Stimulated activated naive CD8-positive, alpha-beta T cell treated with anti-CD3 and anti-CD28 coated beads, Interleukin-15, Interleukin-2, amounts not matched to agents 100 U/mL and 50 U/mL, for 24 hours (primary cell): ENCODE measurements around the gene HPCAL4.

Experiments used
- ATAC-seq: fragments of 150-1000 bp; cut with Tn5 transposase; one replicate; pipeline ENCODE4 v1.10.0; 2021
- DNase-seq: peaks from one replicate; pipeline ENCODE4 v3.0.0; 2021

Gene HPCAL4

DNA sequence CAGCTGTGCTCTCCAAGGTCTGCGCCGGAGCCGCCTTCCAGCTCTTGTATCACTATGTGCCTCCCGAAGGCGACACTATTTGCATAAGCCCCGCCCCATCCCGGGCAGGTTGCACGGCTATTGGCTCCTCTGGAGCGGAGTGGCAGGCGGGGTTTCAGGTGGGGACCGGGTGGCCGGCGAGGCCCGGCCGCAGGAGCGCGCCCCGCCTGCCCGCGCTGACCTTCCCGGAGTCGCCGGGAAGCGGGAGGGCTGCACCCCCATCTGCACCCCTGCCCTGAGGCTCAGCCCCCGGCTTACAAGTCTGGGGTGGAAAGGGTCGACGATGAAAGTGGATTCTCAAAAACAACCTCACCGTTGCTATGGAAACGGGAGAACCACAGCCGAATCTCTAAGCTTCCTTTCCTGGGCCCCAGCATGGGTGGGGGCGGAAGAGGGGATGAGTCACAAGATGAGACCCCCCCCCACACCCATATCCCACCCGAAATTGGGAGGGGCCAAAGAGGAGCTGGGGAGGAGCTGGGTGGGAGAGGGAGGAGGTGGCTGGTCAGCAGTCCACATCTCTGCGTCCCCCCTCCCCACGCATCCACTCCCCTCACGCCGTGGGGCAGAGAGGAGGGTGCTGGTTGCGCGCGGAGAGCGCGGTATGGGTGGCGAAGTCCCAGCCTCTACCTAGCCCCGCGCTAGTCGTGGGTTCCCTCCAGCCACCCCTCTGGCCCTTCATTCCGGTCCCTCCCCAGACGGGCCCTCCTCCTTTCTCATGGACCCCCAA is at the start of gene HPCAL4:
HPCAL4 (minus strand) TSS at position 51 of the 769 bp plus-strand sequence. CDS start 6,830 bp downstream, outside the sequence.
- peak; percentile 93 for ATAC-seq
- DNase-seq, result peak; percentile 91

DNA sequence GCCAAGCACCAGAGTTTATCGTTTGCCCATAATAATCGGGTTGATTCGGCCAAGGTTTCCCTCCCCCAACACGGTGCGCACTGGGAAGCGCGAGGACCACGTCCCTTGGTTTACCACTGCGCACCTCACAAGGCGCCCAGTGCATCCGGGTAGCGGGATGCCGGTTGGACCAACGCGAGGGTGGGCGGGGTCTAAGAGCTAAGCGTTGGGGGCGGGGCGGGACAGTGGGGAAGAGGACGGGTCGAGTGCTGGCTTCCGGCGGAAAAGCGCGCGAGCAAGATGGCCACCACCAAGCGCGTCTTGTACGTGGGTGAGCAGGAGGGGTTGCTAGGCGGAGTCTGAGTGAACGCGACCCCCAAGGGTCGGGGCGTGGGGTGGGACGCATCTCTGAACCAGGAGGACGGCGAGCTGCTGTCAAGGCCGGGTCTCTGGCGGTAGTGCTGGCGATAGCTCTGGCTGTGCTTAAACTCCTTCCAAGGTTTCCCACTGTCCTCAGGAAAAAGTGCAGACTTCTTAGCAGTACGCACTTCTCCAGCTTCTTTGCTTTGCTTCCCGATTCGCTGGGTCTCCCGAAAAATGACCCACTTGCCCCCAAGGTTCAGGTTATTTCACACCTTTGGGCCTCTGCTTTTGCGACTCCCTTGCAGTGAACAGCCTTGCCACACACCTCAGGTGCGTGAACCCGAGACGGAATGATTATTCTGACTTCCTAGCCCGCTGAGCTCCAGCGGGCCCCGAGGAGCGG is 47.6 kb upstream of the HPCAL4 start, which contains the start of gene PPIE:
PPIE (plus strand) TSS at position 261 of the 745 bp plus-strand sequence; CDS start at position 280, 19 bp downstream.
- ATAC-seq, result peak; percentile 100
- peak; percentile 99 for DNase-seq

DNA sequence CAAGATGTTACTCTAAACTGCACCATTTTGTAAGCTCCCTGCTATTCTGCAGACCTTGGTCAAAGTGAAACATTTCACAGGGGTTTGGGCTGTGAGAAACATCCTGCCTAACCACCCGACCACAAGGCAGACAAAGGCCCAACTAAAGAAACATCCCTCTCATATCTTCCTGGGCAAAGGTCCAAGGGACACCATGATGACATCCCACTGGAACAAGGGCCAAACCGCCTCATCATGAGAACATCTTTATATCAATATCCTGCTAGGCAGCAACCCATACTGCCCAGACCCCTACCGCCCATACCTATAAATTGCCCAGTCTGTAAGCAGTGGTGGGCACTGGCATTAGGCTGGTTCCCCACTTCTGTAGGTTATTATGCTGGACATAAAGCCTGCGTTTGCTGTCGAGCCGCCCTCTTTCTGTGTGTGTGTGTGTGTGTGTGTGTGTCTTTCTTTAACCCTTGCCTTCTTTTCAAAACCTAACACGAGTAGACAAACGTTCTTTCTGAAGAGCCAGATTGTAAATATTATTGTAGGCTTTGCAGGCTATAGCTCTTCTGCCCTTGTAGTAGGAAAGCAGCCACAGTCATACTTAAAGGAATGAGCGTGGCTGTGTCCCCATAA is 46.4 kb upstream of the HPCAL4 start:
- ATAC-seq, result no peak
- DNase-seq, result no peak

DNA sequence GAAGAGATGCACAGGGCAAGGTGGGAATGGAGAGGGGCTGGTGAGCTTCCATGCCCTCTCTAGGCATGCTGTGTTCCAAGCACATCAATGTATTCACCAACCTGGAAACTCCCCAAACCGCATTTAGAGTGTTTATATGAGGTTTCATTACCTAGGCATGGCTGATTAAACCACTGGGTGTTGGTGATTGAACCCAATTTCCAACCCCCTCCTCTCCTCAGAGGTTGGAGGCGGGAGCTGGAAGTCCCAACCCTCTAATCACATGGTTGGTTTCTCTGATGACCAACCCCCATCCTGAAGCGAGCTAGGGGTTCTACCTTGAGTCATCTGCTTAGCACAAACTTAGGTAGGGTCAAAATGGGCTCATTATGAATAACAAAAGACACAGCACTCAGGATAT is 44.5 kb upstream of the HPCAL4 start:
- peak; percentile 34 for ATAC-seq
- DNase-seq, result no peak

GRCh38 chr1:39733161-39733560 is 41.9 kb upstream of the HPCAL4 start:
- peak; percentile 39 for ATAC-seq

GRCh38 chr1:39732730-39733129 is 41.5 kb upstream of the HPCAL4 start:
- DNase-seq (no peak), ATAC-seq (no peak)

More at GRCh38 chr1:39733161-39733560, 41.9 kb upstream of the HPCAL4 start:
- DNase-seq, result no peak

DNA sequence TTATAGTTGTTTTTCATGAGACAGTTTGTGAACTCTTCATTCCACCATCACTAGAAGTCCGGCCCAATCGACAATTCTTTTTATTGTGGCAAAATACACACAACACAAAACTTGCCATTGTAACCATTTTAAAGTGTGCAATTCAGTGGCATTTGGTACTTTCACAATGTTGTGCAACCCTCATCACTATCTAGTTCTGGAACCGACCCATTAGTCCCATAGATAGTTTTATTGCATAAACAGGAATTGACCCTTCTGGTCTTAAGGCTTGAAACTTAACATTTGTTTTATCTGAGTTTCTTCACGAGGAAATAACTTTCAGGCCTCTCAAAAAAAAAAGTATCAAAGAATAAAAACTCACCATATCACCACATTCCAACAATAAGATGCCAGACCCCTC is 38.6 kb upstream of the HPCAL4 start:
- DNase-seq (no peak), ATAC-seq (no peak)

DNA sequence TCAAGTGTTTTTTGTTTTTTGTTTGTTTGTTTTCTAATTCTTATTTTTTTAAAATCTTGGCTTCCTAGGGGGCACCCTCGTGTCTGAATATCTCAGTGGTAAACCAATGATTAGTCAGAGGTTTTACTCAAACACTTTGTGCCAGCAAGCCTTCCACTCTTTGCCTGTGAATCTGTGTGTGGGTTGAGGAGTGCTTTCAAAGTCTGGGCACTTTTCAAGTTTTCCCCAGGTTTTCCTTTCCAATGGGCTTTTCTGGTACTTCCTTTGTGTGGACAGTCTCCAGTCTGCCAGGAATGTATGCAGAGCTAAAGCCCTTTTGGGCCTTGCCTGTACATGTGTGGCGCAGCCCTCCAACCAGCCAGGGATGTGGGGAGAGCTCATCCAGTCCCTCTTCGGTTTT is 37.8 kb upstream of the HPCAL4 start:
- no peak for DNase-seq
- peak; percentile 59 for ATAC-seq

DNA sequence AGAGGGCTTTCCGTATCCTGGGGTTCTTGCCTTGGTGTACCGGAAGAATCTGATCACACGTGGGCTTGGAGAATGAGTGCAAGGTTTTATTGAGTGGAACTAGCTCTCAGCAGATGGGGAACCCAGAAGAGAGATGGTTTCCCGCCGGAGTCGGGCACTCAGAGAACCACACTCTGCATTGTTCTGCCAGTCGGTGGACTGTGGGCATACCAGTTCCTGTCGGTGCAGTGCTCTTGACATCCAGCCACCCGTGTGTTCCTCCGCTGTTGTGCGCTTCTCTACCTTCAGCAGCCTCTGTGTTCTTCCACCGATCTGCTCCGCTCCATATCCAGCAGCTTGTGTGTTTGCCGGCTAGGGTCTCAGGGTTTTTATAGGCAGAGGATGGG is 36.7 kb upstream of the HPCAL4 start:
- DNase-seq, result no peak
- no peak for ATAC-seq

DNA sequence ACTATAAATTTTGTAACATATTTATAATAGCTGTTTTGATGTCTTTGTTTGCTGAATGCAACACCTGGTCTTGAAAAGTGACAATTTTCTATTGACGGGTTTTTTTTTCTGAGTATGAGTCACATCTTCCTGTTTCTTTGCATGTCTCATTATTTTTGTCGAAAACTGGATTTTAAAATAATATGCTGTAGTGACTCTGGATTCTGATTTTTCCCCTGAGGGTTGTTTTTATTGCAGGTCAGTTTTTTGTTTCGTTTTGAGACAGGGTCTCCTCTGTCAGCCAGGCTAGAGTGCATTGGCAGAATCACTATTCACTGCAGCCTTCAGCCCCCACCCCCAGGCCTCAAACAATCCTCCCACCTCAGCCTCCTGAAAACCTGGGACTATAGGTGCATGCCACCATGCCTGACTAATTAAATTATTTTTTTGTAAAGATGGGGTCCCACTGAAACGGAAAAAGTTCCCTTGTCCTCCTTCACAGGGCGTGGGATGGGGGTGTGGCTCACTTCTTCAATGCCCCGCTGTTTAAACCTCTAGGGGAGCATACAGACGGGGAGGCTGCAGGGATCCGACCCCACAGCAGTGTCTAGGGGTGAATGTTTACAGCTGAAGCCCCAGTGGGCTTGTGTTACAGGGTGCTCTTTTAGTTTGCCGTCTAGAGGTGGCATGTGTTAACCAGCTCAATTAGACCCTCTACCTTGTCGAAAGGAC is 36.1 kb upstream of the HPCAL4 start:
- ATAC-seq (no peak), DNase-seq (no peak)

GRCh38 chr1:39726600-39726999 is 35.4 kb upstream of the HPCAL4 start:
- DNase-seq, result no peak

DNA sequence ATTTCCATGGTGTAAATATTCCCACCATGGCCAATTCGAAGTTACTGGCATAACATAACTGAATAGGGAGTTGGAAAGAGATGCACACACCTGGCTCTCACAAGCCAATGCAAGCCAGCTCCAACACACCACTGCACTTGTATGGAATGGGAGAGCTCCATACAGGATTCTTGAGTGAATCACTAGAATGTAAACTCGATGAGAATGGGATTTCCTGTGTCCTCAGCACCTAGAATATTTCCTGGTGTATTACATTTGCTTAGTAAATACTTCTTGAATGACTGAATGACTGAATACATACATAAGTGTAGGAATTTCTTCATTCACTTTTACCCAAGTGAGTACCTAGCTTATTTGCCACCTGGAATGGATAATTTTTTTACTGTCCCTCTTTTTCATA is 31.3 kb upstream of the HPCAL4 start:
- no peak for DNase-seq
- ATAC-seq, result no peak

More at GRCh38 chr1:39726600-39726999, 35.4 kb upstream of the HPCAL4 start:
- no peak for ATAC-seq

GRCh38 chr1:39721664-39722063 is 30.4 kb upstream of the HPCAL4 start:
- DNase-seq (no peak), ATAC-seq (no peak)

DNA sequence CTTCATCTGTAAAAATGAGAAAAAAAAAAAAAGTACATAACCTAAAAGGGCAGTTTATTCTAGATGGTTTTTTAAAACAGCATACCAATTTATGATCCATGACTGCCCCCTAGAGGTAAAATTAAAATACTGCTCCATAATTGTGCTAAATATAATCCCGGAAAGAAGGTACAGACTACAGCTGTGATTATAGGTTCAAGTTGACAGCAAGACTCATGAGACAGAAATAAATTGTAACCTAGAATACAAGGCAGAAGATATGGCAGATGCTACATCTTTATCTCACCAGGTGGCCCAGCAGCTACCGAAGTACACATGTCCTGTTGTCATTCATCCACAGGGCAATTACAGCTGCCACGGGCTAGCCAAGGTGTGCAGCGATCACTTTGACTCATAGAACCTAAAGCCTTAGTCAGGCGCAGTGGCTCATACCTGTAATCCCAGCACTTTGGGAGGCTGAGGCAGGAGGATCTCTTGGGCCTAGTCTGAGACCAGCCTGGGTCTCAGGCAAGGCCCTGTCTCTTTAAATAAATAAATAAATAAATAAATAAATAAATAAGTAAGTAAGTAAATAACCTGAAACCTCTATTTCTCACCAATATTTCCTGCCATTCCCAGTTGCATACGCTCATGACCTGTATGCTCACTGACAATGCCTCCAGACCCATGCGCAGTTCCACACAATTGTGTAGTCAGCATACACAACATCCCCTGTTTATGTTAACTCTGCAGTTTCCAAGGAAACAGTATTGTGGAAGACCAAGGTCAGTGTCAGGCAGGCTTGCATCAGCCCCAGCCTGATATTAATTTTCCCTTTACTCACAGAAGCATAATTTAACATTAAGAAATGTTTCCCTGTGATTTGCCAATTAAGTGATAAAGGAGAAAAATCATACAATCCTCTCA is 29.1 kb upstream of the HPCAL4 start:
- DNase-seq (no peak), ATAC-seq (peak; percentile 55)

DNA sequence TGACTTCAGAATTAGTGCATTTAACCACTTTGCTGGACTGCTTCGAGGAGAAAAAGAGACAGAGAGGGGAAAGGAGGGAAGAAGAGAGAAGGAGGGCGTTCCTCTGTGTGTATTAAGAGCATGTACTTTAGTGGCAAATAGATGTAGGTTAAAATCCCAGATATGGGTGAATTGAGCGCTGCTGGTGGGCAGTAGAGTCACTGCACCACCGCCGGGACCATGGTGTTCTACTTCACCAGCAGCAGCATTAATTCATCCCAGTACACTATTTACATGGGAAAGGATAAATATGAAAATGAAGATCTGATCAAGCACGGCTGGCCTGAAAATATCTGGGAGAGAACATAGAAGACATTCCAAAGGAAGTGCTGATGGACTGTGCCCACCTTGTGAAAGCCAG is 26.6 kb upstream of the HPCAL4 start:
- DNase-seq, result no peak
- no peak for ATAC-seq

GRCh38 chr1:39713557-39713956 is 22.3 kb upstream of the HPCAL4 start:
- ATAC-seq (no peak), DNase-seq (no peak)

GRCh38 chr1:39711966-39712340 is 20.7 kb upstream of the HPCAL4 start:
- DNase-seq, result no peak
- ATAC-seq, result no peak

DNA sequence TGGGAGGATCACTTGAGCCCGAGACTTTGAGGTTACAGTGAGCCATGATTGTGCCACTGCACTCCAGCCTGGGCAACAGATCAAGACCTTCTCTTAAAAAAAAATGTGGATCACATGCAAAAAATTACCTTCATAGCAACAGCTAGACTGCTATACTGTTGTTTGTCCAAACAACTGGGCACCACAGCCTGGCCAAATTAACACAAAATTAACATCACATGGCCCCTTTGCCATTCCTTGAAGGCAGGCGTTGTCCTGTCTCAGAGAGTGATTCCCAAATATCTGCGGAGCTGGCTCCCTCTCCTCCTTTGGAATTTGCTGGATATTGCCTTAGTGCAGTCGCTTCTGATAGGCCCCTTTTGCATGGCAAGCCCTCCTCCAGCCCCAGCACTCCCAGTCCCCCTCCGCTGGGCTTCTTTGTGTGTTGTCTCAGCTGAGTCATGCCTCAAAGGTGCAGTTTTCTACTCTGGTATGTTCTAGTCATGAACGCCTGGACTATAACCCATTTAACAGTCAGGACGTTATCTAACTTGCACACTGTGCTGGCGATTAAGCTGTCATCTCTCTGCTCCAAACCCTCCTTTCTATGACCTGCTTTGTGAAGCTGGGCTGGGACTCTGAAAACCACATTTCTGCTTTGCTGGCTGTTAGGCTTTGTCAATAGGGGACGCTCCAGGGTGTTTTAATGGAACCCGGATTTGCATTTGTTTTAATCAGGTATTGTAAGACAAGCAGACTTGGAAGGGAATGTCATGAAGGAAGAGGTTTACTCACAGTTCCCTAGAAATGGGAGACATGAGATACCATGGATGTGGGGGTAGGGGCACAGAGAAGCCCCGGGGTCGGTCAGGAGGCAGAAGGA is 20.1 kb upstream of the HPCAL4 start:
- no peak for ATAC-seq
- no peak for DNase-seq

DNA sequence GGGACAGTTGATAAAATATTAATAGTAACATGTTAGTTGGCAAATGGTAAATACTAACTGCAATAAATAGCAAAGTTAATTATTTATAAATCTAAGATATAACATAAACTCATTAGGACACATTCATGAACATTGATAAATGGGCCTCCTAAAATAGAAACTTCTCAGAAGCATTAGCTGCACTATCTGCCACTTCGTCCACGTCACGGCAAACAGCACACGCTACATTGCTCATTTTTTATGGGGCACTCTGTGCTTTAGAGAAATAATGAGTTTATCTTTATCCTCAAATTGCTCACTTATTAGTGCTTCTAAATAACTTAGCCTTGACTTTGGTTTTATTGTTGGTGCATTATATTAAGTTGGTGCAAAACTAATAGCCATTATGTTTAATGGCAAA is 16.3 kb upstream of the HPCAL4 start:
- DNase-seq (no peak), ATAC-seq (no peak)

GRCh38 chr1:39704757-39705156 is 13.5 kb upstream of the HPCAL4 start:
- DNase-seq, result no peak
- no peak for ATAC-seq
